ENCODE results near the gene CCNJL. TPM values are rescaled to one million over a fixed set of nuclear protein-coding genes. Genes with fewer than 3 reads are reported as not detected.

CCNJL gene
- total RNA-seq, 4 donors from 2014 or later: 0.44 to 1.5 (median 0.63) TPM; not detected in 1

DNA sequence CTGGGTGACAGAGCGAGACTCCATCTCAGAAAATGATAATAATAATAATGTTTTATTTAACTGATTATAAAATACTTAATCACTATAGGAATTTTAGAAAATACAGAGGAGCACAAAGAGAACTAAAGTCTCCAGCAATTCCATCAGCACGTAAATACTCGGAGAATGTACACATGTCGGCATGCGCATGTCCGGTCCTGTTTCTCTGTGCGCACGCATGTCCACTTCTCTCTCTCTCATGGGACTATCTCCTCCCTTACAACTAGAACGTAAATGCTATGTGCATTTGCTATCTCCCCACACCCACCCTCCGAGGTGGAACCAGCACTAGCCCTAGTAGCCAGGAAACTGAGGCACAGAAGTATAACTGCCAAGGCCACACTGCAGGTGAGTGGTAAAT, 19.0 kb downstream of the CCNJL start:
- no peaks in the 10 kb centered on the region for H3K27me3 ChIP-seq
- no peaks in the 10 kb centered on the region for H3K9me3 ChIP-seq
- H3K27ac ChIP-seq: no peak overlapping the region
- TF ChIP-seq EP300 (IDR thresholded peaks at IDR 0.05): no peak
- TF ChIP-seq, protein P1, sequence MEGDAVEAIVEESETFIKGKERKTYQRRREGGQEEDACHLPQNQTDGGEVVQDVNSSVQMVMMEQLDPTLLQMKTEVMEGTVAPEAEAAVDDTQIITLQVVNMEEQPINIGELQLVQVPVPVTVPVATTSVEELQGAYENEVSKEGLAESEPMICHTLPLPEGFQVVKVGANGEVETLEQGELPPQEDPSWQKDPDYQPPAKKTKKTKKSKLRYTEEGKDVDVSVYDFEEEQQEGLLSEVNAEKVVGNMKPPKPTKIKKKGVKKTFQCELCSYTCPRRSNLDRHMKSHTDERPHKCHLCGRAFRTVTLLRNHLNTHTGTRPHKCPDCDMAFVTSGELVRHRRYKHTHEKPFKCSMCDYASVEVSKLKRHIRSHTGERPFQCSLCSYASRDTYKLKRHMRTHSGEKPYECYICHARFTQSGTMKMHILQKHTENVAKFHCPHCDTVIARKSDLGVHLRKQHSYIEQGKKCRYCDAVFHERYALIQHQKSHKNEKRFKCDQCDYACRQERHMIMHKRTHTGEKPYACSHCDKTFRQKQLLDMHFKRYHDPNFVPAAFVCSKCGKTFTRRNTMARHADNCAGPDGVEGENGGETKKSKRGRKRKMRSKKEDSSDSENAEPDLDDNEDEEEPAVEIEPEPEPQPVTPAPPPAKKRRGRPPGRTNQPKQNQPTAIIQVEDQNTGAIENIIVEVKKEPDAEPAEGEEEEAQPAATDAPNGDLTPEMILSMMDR (IDR thresholded peaks at IDR 0.05): no peak
- TF ChIP-seq POLR2A (IDR thresholded peaks at IDR 0.05): no peak
- DNase-seq (ENCODE audit: low spot score in 2 of 2): no peak
- H3K4me3 ChIP-seq: no peak overlapping the region
- no peaks in the 10 kb centered on the region for H3K4me1 ChIP-seq
- no peaks in the 10 kb centered on the region for H3K36me3 ChIP-seq
- WGBS, 2 donors: 89 to 93% methylated on average over 10 of the region's 10 CpGs

- TF ChIP-seq EP300 (IDR thresholded peaks at IDR 0.05) (no peak), POLR2A (IDR thresholded peaks at IDR 0.05) (no peak)
- TF ChIP-seq, protein P1 (IDR thresholded peaks at IDR 0.05): no peak
- no peaks in the 10 kb centered on the region for H3K36me3 ChIP-seq
- H3K27ac ChIP-seq: no peak overlapping the region
- H3K9me3 ChIP-seq: no peaks in the 10 kb centered on the region
- H3K4me1 ChIP-seq: peaks cover 0 to 15% (median 5%) of the 10 kb centered on the region in 4 donors
- H3K27me3 ChIP-seq: no peaks in the 10 kb centered on the region
- 86 to 87% methylated on average over 8 of the region's 8 CpGs for WGBS, 2 donors
- DNase-seq (ENCODE audit: low spot score in 2 of 2): no peak
- H3K4me3 ChIP-seq: no peak overlapping the region
These were observed 20.9 kb downstream of the CCNJL start for GRCh38 chr5:160291467-160291866.

DNA sequence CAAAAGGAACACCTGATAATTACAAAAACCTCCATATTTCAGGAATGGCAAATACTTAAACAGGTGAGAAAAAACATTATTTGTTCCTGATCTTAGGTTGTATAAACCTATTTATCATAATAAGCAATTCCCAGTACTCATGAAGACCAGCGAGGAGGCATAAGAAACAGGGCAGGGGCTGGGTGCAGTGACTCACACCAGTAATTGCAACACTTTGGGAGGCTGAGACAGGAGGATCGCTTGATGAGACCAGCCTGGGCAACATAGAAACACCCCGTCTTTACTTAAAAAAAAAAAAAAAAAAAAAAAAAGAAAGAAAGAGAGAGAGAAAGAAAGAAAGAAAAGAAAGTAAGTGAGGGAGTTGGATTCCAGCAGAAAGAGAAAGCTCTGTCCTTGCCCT, 21.6 kb downstream of the CCNJL start:
- Histone ChIP-seq H3K4me1 (peaks cover 0 to 15% (median 5%) of the 10 kb centered on the region in 4 donors), H3K36me3 (no peaks in the 10 kb centered on the region), H3K4me3 (no peak overlapping the region), H3K27me3 (no peaks in the 10 kb centered on the region), H3K27ac (no peak overlapping the region), H3K9me3 (no peaks in the 10 kb centered on the region)
- TF ChIP-seq, protein P1 (IDR thresholded peaks at IDR 0.05): no peak
- no peak for TF ChIP-seq POLR2A (IDR thresholded peaks at IDR 0.05)
- no peak for TF ChIP-seq EP300 (IDR thresholded peaks at IDR 0.05)
- no peak for DNase-seq (ENCODE audit: low spot score in 2 of 2)
- WGBS, 2 donors: 88 to 90% methylated on average over 3 of the region's 3 CpGs

DNA sequence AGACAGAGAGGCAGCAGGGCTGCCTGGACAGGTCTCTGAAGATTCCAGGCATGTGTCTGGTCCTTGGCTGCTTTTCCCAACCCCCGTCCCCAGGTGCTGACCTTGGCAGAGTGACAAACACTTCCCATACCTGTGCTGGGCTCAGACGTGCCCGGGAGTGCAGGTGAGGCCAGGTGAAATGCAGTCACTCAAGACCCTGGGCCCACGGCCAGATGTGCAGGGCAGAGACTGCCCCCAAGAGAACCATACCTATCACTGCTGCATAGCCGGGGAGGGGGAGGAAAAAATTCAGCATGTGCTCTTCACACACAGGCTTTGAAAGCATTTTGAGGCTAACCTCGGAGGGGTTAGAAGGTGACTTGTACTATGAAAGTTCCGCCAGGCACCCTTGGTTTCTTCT, 22.6 kb downstream of the CCNJL start:
- no peaks in the 10 kb centered on the region for H3K9me3 ChIP-seq
- H3K27ac ChIP-seq: no peak overlapping the region
- no peak overlapping the region for H3K4me3 ChIP-seq
- H3K27me3 ChIP-seq: no peaks in the 10 kb centered on the region
- H3K36me3 ChIP-seq: no peaks in the 10 kb centered on the region
- 68 to 70% methylated on average over 7 of the region's 7 CpGs for WGBS, 2 donors
- TF ChIP-seq, protein P1 (IDR thresholded peaks at IDR 0.05): no peak
- no peak for TF ChIP-seq EP300 (IDR thresholded peaks at IDR 0.05)
- no peak for TF ChIP-seq POLR2A (IDR thresholded peaks at IDR 0.05)
- no peak for DNase-seq (ENCODE audit: low spot score in 2 of 2)
- H3K4me1 ChIP-seq: peaks cover 0 to 15% (median 5%) of the 10 kb centered on the region in 4 donors

DNA sequence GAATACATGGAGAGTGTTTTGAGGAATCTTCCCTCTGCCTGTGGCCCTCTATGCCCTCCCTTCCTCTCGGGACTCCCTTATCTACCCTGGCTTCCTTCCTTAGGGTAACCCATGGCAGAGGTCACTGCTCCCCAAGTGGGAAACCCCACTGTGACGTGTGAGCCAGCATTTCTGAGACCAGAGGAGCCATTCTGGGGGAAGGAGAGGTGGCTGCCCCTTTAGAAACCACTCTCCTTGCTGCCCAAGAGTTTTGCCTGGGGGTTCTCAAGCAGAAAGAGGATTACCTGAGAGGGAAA, 23.1 kb downstream of the CCNJL start:
- no peak for DNase-seq (ENCODE audit: low spot score in 2 of 2)
- Histone ChIP-seq H3K27ac (no peak overlapping the region), H3K9me3 (no peaks in the 10 kb centered on the region), H3K4me3 (no peak overlapping the region), H3K27me3 (no peaks in the 10 kb centered on the region), H3K36me3 (no peaks in the 10 kb centered on the region), H3K4me1 (peaks cover 0 to 15% (median 5%) of the 10 kb centered on the region in 4 donors)
- TF ChIP-seq POLR2A (IDR thresholded peaks at IDR 0.05) (no peak), EP300 (IDR thresholded peaks at IDR 0.05) (no peak)
- WGBS, 2 donors: 50 to 71% methylated on average over 2 of the region's 2 CpGs
